Type B pancreatic cell (in vitro differentiated cells): Measurements from ENCODE around the gene STX12. TPM values are rescaled to one million over a fixed set of nuclear protein-coding genes. Genes with fewer than 3 reads are reported as not detected.

Experiments
- DNase-seq: peaks from one replicate; pipeline ENCODE4 v3.0.0; 2021; ENCODE audit warnings: mixed read lengths; ENCODE audit not compliant: unreplicated experiment; ENCODE audit errors: extremely low spot score
- H3K27ac Mint-ChIP-seq: 2 replicates; pipeline ENCODE4 v1.8.0; 2021; ENCODE audit warnings: mild to moderate bottlenecking, mixed read lengths
- H3K27me3 Mint-ChIP-seq: 2 replicates; pipeline ENCODE4 v1.8.0; 2021; ENCODE audit warnings: mixed read lengths
- H3K36me3 Mint-ChIP-seq: 2 replicates; pipeline ENCODE4 v1.8.0; 2021; ENCODE audit warnings: mixed read lengths
- H3K4me1 Mint-ChIP-seq: one replicate; pipeline ENCODE4 v1.8.0; 2021; ENCODE audit warnings: mixed read lengths; ENCODE audit not compliant: unreplicated experiment
- H3K4me3 Mint-ChIP-seq: 2 replicates; pipeline ENCODE4 v1.8.0; 2021; ENCODE audit warnings: mild to moderate bottlenecking, mixed read lengths
- H3K9me3 Mint-ChIP-seq: 2 replicates; pipeline ENCODE4 v1.8.0; 2021; ENCODE audit warnings: mixed read lengths
- CTCF ChIP-seq: fragments of 200-600 bp; sonication (generic); conservative IDR thresholded peaks from 2 replicates; pipeline ENCODE4 v1.5.0; 2021; ENCODE audit warnings: antibody characterized with exemption, mild to moderate bottlenecking
- total RNA-seq: library from RNA; stranded (reverse); gene quantifications from 2 replicates; pipeline ENCODE4 v1.2.1, GENCODE V29; 2021; ENCODE audit warnings: low replicate concordance

Gene STX12
- total RNA-seq, 1 donor from 2014 or later = 28.9 TPM

GRCh38 chr1:27727126-27727525 lies 45.9 kb upstream of the STX12 start:
- H3K27ac Mint-ChIP-seq = no peak overlapping the region
- TF ChIP-seq CTCF = no peak
- peak overlapping the region; percentile 88 for H3K4me3 Mint-ChIP-seq
- no peak for DNase-seq
- H3K9me3 Mint-ChIP-seq = no peaks in the 10 kb centered on the region
- H3K27me3 Mint-ChIP-seq = no peaks in the 10 kb centered on the region
- H3K36me3 Mint-ChIP-seq = peaks cover 10% of the 10 kb centered on the region
- peaks cover 4% of the 10 kb centered on the region for H3K4me1 Mint-ChIP-seq

- no peaks in the 10 kb centered on the region for H3K9me3 Mint-ChIP-seq
- H3K27ac Mint-ChIP-seq = no peak overlapping the region
- H3K36me3 Mint-ChIP-seq = peaks cover 25% of the 10 kb centered on the region
- H3K4me1 Mint-ChIP-seq = no peaks in the 10 kb centered on the region
- H3K27me3 Mint-ChIP-seq = no peaks in the 10 kb centered on the region
- H3K4me3 Mint-ChIP-seq = no peak overlapping the region
- DNase-seq = no peak
- TF ChIP-seq CTCF = no peak
Observed at GRCh38 chr1:27736252-27736651, 36.8 kb upstream of the STX12 start.

- peaks cover 32% of the 10 kb centered on the region for H3K36me3 Mint-ChIP-seq
- no peaks in the 10 kb centered on the region for H3K27me3 Mint-ChIP-seq
- H3K4me3 Mint-ChIP-seq = no peak overlapping the region
- H3K27ac Mint-ChIP-seq = no peak overlapping the region
- H3K4me1 Mint-ChIP-seq = no peaks in the 10 kb centered on the region
- DNase-seq = no peak
- TF ChIP-seq CTCF = no peak
- no peaks in the 10 kb centered on the region for H3K9me3 Mint-ChIP-seq
Observed at GRCh38 chr1:27741121-27741520, 31.9 kb upstream of the STX12 start.

DNA sequence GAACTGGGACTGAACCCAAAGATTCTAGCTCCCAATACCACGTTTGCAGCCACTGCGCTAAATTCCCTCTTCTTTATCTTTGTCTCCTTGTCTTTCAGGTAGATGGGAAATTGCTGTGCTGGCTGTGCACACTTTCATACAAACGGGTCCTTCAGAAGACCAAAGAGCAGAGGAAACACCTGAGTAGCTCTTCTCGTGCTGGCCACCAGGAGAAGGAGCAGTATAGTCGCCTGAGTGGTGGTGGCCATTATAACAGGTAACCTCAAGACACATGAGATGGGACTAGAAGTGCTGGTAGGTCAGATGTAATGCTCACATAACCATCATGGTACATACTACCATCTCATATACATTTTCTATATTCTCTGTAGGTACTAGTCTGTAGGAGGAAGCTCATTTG lies 28.5 kb upstream of the STX12 start:
- H3K27ac Mint-ChIP-seq = no peak overlapping the region
- peaks cover 24% of the 10 kb centered on the region for H3K36me3 Mint-ChIP-seq
- H3K4me1 Mint-ChIP-seq = no peaks in the 10 kb centered on the region
- no peak for DNase-seq
- no peaks in the 10 kb centered on the region for H3K9me3 Mint-ChIP-seq
- TF ChIP-seq CTCF = no peak
- no peaks in the 10 kb centered on the region for H3K27me3 Mint-ChIP-seq
- H3K4me3 Mint-ChIP-seq = no peak overlapping the region

- Mint-ChIP-seq H3K36me3 (peaks cover 18% of the 10 kb centered on the region), H3K4me3 (no peak overlapping the region), H3K27me3 (no peaks in the 10 kb centered on the region), H3K27ac (no peak overlapping the region), H3K4me1 (no peaks in the 10 kb centered on the region), H3K9me3 (no peaks in the 10 kb centered on the region)
- no peak for TF ChIP-seq CTCF
- no peak for DNase-seq
Observed at GRCh38 chr1:27745466-27745865, 27.6 kb upstream of the STX12 start.

DNA sequence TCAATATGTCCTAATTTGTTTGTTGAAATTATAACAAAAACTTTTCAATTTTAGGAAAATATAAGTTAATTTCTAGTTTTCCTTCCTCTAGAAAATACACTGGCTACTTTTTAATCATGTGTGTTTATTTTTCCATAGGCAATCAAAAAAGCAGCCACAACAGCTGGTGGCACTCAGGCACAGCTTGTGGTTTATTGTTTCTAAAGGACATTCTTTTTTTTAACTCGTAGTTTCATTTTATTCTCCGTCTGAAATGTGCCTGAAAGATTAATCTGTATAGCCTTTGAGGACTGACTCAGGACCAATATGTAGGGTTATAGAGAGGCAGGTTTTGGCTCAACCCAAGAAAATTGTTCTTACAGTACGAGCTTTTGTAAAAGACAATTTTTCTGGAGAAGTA lies 20.7 kb upstream of the STX12 start:
- no peak overlapping the region for H3K4me3 Mint-ChIP-seq
- no peak for TF ChIP-seq CTCF

More for the DNA sequence above, 20.7 kb upstream of the STX12 start:
- Mint-ChIP-seq H3K27me3 (no peaks in the 10 kb centered on the region), H3K9me3 (no peaks in the 10 kb centered on the region), H3K36me3 (peaks cover 14% of the 10 kb centered on the region), H3K4me1 (no peaks in the 10 kb centered on the region), H3K27ac (peak overlapping the region; percentile 23)
- no peak for DNase-seq
